HFFc6 (cell line): Measurements from ENCODE around the gene FRS2. TPM values are rescaled to one million over a fixed set of nuclear protein-coding genes. Genes with fewer than 3 reads are reported as not detected.

Source experiments
- DNase-seq: peaks from one replicate; pipeline ENCODE4 v3.0.0-alpha.2; 2018
- H3K27ac Mint-ChIP-seq: 2 replicates; pipeline ENCODE4 v1.8.0; 2020; ENCODE audit warnings: mild to moderate bottlenecking, mixed read lengths
- H3K27me3 Mint-ChIP-seq: 2 replicates; pipeline ENCODE4 v1.8.0; 2021; ENCODE audit warnings: mild to moderate bottlenecking, moderate library complexity, mixed read lengths; ENCODE audit not compliant: insufficient read depth
- H3K36me3 Mint-ChIP-seq: 2 replicates; pipeline ENCODE4 v1.8.0; 2021; ENCODE audit warnings: low read depth, mixed read lengths
- H3K4me1 Mint-ChIP-seq: 2 replicates; pipeline ENCODE4 v1.8.0; 2020; ENCODE audit warnings: low read depth, mixed read lengths
- H3K4me3 Mint-ChIP-seq: 2 replicates; pipeline ENCODE4 v1.8.0; 2020; ENCODE audit warnings: mild to moderate bottlenecking, moderate library complexity, mixed read lengths
- H3K9me3 Mint-ChIP-seq: 2 replicates; pipeline ENCODE4 v1.8.0; 2020; ENCODE audit warnings: mild to moderate bottlenecking, mixed read lengths
- total RNA-seq, 6 experiments: library from RNA; stranded (reverse); fragmentation: NEBNext Ultra II Directional; extraction: Animal tissue kit (Norgen Biotek cat#: 25700); gene quantifications; 2 replicates in 1 of 6; 3 replicates in 5 of 6; pipeline ENCODE4 v1.2.3, GENCODE V29; 2021
- TF ChIP-seq, protein P1 (sequence below): fragments of 200-600 bp; sonication (generic); IDR thresholded peaks from 2 replicates; pipeline ENCODE4 v1.5.0; 2021; ENCODE audit warnings: antibody characterized with exemption, mild to moderate bottlenecking

Gene FRS2
- total RNA-seq, 6 experiments from 2014 or later: 26.5 to 35.8 (median 31.1) TPM

GRCh38 chr12:69437073-69437472 lies 33.1 kb upstream of the FRS2 start:
- H3K27me3 Mint-ChIP-seq: peaks cover 7% of the 10 kb centered on the region
- H3K9me3 Mint-ChIP-seq: no peaks in the 10 kb centered on the region
- TF ChIP-seq, protein P1, sequence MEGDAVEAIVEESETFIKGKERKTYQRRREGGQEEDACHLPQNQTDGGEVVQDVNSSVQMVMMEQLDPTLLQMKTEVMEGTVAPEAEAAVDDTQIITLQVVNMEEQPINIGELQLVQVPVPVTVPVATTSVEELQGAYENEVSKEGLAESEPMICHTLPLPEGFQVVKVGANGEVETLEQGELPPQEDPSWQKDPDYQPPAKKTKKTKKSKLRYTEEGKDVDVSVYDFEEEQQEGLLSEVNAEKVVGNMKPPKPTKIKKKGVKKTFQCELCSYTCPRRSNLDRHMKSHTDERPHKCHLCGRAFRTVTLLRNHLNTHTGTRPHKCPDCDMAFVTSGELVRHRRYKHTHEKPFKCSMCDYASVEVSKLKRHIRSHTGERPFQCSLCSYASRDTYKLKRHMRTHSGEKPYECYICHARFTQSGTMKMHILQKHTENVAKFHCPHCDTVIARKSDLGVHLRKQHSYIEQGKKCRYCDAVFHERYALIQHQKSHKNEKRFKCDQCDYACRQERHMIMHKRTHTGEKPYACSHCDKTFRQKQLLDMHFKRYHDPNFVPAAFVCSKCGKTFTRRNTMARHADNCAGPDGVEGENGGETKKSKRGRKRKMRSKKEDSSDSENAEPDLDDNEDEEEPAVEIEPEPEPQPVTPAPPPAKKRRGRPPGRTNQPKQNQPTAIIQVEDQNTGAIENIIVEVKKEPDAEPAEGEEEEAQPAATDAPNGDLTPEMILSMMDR: no peak
- peaks cover 13% of the 10 kb centered on the region for H3K4me1 Mint-ChIP-seq
- no peaks in the 10 kb centered on the region; the same call in 1 of the 2 replicates for H3K36me3 Mint-ChIP-seq
- no peak overlapping the region for H3K4me3 Mint-ChIP-seq
- no peak for DNase-seq
- H3K27ac Mint-ChIP-seq: no peak overlapping the region

DNA sequence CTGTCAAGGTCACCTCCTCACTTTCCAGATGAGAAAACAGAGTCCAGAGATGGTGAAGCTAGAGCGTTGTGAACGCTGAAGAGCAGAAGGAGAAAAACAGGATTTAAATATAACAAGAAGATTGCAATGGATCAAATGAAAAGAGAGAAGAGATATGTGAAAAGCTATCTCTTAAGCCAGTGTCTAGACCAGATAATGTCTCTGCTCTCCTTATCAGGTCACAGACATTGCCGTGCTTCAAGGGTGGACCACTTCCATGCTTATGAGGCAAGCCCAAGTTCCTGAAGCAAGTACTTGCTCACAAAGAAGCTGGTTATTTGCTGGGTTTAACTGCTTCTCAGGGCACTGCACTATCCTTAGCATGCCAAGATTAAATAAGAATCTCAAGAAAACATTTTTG lies 31.6 kb upstream of the FRS2 start:
- no peak overlapping the region for H3K4me3 Mint-ChIP-seq
- no peaks in the 10 kb centered on the region; the same call in 1 of the 2 replicates for H3K36me3 Mint-ChIP-seq
- peaks cover 7% of the 10 kb centered on the region for H3K27me3 Mint-ChIP-seq
- TF ChIP-seq, protein P1: no peak
- DNase-seq: no peak
- H3K27ac Mint-ChIP-seq: no peak overlapping the region
- no peaks in the 10 kb centered on the region for H3K9me3 Mint-ChIP-seq
- H3K4me1 Mint-ChIP-seq: peaks cover 20% of the 10 kb centered on the region

- peaks cover 7% of the 10 kb centered on the region for H3K27me3 Mint-ChIP-seq
- no peak overlapping the region for H3K27ac Mint-ChIP-seq
- H3K36me3 Mint-ChIP-seq: no peaks in the 10 kb centered on the region; the same call in 1 of the 2 replicates
- DNase-seq: no peak
- H3K4me1 Mint-ChIP-seq: peaks cover 18% of the 10 kb centered on the region
- H3K9me3 Mint-ChIP-seq: no peaks in the 10 kb centered on the region
- no peak overlapping the region for H3K4me3 Mint-ChIP-seq
- TF ChIP-seq, protein P1: no peak
These were observed 30.2 kb upstream of the FRS2 start for GRCh38 chr12:69440016-69440415.

DNA sequence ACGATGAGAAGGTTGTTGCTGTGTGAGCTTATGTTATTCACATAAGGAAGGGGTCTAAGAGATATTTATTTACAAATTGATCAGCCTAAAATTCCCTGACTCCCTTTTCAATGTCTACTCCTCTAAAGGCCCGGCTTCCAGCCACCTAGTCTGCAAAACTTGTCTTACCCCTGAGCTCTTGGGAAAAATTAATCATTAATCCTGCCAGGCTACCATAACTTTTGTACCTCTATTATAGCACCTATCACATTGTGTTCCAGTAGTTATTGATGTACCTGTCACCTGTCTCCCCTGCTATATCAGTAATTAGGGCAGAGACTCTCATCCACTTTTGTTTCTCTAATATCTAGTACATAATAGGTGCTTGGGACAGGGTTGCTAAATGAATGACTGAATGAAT lies 29.3 kb upstream of the FRS2 start:
- Mint-ChIP-seq H3K36me3 (no peaks in the 10 kb centered on the region), H3K9me3 (no peaks in the 10 kb centered on the region), H3K27ac (no peak overlapping the region), H3K4me1 (peaks cover 9% of the 10 kb centered on the region), H3K4me3 (no peak overlapping the region), H3K27me3 (peaks cover 7% of the 10 kb centered on the region)
- DNase-seq: no peak
- TF ChIP-seq, protein P1: no peak

DNA sequence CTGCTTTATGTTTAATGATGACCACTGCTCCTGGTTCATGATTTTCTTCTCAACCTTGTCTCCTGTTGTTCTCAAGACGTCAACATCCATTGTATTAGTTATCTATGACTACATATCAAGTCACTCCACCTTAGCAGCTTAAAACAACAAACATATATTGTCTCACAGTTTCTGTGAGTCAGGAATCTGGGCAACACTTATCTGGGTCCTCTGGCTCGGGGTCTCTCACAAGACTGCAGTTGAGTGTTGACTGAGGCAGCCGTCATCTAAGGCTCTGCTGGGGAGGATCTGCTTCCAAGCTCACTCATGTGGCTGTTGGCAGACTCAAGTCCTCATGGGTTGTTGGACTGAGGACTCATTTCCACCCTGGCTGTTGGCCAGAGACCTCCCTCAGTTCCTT lies 27.3 kb upstream of the FRS2 start:
- Mint-ChIP-seq H3K36me3 (no peaks in the 10 kb centered on the region), H3K9me3 (no peaks in the 10 kb centered on the region), H3K4me1 (peaks cover 6% of the 10 kb centered on the region; the same call in 1 of the 2 replicates), H3K4me3 (no peak overlapping the region), H3K27me3 (peaks cover 7% of the 10 kb centered on the region), H3K27ac (no peak overlapping the region)
- DNase-seq: no peak
- TF ChIP-seq, protein P1: no peak

GRCh38 chr12:69443916-69444315 lies 26.3 kb upstream of the FRS2 start:
- Mint-ChIP-seq H3K36me3 (no peaks in the 10 kb centered on the region), H3K27me3 (peaks cover 4% of the 10 kb centered on the region), H3K27ac (no peak overlapping the region), H3K4me3 (no peak overlapping the region), H3K4me1 (peaks cover 6% of the 10 kb centered on the region; the same call in 1 of the 2 replicates), H3K9me3 (no peaks in the 10 kb centered on the region)
- TF ChIP-seq, protein P1: no peak
- no peak for DNase-seq
